NCI-H510A (cell line): ENCODE results near the gene SLC6A1.
"Not testable (repeated sequence)": the region's sequence is repeated elsewhere in the genome, so short reads cannot be mapped to it uniquely, and the experiment has no call there.

Source experiments
- DNase-seq: peaks from one replicate; lab custom pipeline; 2025; lab: John Stamatoyannopoulos, UW

The SLC6A1 gene

GRCh38 chr3:11060500-11061251 is 68.1 kb downstream of the SLC6A1 start:
- DNase-seq = no peak

GRCh38 chr3:11061268-11061871 is 68.8 kb downstream of the SLC6A1 start:
- not testable (repeated sequence) for DNase-seq

GRCh38 chr3:11062704-11063103 is 70.2 kb downstream of the SLC6A1 start:
- DNase-seq = no peak

- DNase-seq = no peak
These were observed 78.7 kb downstream of the SLC6A1 start for GRCh38 chr3:11071096-11071755.

GRCh38 chr3:11072631-11073030 is 80.1 kb downstream of the SLC6A1 start:
- DNase-seq = no peak

GRCh38 chr3:11074011-11074410 is 81.5 kb downstream of the SLC6A1 start:
- no peak for DNase-seq

GRCh38 chr3:11074451-11074850 is 81.9 kb downstream of the SLC6A1 start:
- DNase-seq = no peak

GRCh38 chr3:11075122-11075521 is 82.6 kb downstream of the SLC6A1 start:
- not testable (repeated sequence) for DNase-seq

GRCh38 chr3:11076711-11077110 is 84.2 kb downstream of the SLC6A1 start:
- DNase-seq = no peak

GRCh38 chr3:11077466-11077865 is 84.9 kb downstream of the SLC6A1 start:
- DNase-seq = no peak

GRCh38 chr3:11078826-11079515 is 86.4 kb downstream of the SLC6A1 start:
- DNase-seq = no peak

- no peak for DNase-seq
These were observed 87.9 kb downstream of the SLC6A1 start for GRCh38 chr3:11080492-11080891.

GRCh38 chr3:11084098-11084497 is 91.5 kb downstream of the SLC6A1 start:
- DNase-seq = no peak

- no peak for DNase-seq
These were observed 92.1 kb downstream of the SLC6A1 start for GRCh38 chr3:11084677-11085076.

- DNase-seq = no peak
These were observed 92.7 kb downstream of the SLC6A1 start for GRCh38 chr3:11085093-11085840.

- no peak for DNase-seq
These were observed 94.3 kb downstream of the SLC6A1 start for GRCh38 chr3:11086856-11087255.

GRCh38 chr3:11088066-11088465 is 95.5 kb downstream of the SLC6A1 start:
- no peak for DNase-seq

- no peak for DNase-seq
These were observed 96.3 kb downstream of the SLC6A1 start for GRCh38 chr3:11088831-11089230.
